H1 (cell line): ENCODE data around the gene SP7. TPM values are rescaled to one million over a fixed set of nuclear protein-coding genes. Genes with fewer than 3 reads are reported as not detected.

ENCODE experiments used
- CTCF ChIA-PET: fragments of 300-600 bp; sonication (Branson Sonifier 250); formaldehyde crosslinking; loops from one replicate; lab custom pipeline; 2021; ENCODE audit not compliant: partially characterized antibody; lab: Charles Lee
- POLR2A ChIA-PET: fragments of 300-600 bp; sonication (Branson Sonifier 250); formaldehyde crosslinking; loops from one replicate; lab custom pipeline; 2021; ENCODE audit warnings: inconsistent platforms; ENCODE audit not compliant: partially characterized antibody; lab: Charles Lee
- DNase-seq, 2 experiments: peaks; one replicate each; pipeline versions ENCODE4 v3.0.0 to v3.0.0-alpha.2; 2010 to 2022; ENCODE audit warnings: low spot score in 2 of 2, low read depth in 1 of 2, mixed read lengths in 1 of 2
- FAIRE-seq: peaks from 2 replicates; lab custom pipeline; 2011; peaks lifted over from hg19 to GRCh38; lab: Jason Lieb, UNC
- H2AFZ ChIP-seq: 2 replicates; pipeline ENCODE4 v1.8.1; 2012; ENCODE audit warnings: low read length, inconsistent platforms
- H2AK5ac ChIP-seq: 2 replicates; pipeline ENCODE4 v1.6.1; 2013; ENCODE audit warnings: low read depth, low read length
- H2BK120ac ChIP-seq: replicated peaks from 2 replicates; pipeline ENCODE3; 2013; ENCODE audit warnings: low read depth, low read length, inconsistent platforms
- H2BK12ac ChIP-seq: 2 replicates; pipeline ENCODE4 v1.6.1; 2013; ENCODE audit warnings: low read depth, low read length
- H2BK15ac ChIP-seq: 2 replicates; pipeline ENCODE4 v1.6.1; 2013; ENCODE audit warnings: low read length
- H2BK20ac ChIP-seq: 2 replicates; pipeline ENCODE4 v1.6.1; 2013; ENCODE audit warnings: low read length
- H2BK5ac ChIP-seq: 2 replicates; pipeline ENCODE4 v1.6.1; 2013; ENCODE audit warnings: low read depth, low read length
- H3K14ac ChIP-seq: 2 replicates; pipeline ENCODE4 v1.6.1; 2013; ENCODE audit warnings: inconsistent platforms; ENCODE audit not compliant: insufficient read length
- H3K18ac ChIP-seq: 2 replicates; pipeline ENCODE4 v1.6.1; 2013; ENCODE audit warnings: low read length; ENCODE audit errors: extremely low read depth
- H3K23ac ChIP-seq: 2 replicates; pipeline ENCODE4 v1.6.1; 2013; ENCODE audit warnings: inconsistent platforms; ENCODE audit not compliant: insufficient read length
- H3K23me2 ChIP-seq: 2 replicates; pipeline ENCODE4 v1.6.1; 2013; ENCODE audit warnings: low read depth, low read length
- H3K27ac ChIP-seq: 2 replicates; pipeline ENCODE4 v1.6.1; 2011; ENCODE audit warnings: low read depth, low read length, inconsistent platforms
- H3K27me3 ChIP-seq, 4 experiments: replicated peaks in 1 of 4; 1 replicate in 1 of 4; 2 replicates in 3 of 4; pipeline versions ENCODE4 v1.6.1 to v1.8.1; 2011 to 2013; ENCODE audit warnings: low read length in 3 of 4, mild to moderate bottlenecking in 3 of 4, inconsistent platforms in 2 of 4, mixed read lengths in 2 of 4, moderate library complexity in 1 of 4; ENCODE audit not compliant: control insufficient read depth in 3 of 4, insufficient read depth in 3 of 4; ENCODE audit errors: extremely low read depth in 1 of 4
- H3K36me3 ChIP-seq, 4 experiments: 2 replicates each; pipeline versions ENCODE4 v1.6.1 to v1.8.1; 2011 to 2013; ENCODE audit warnings: mild to moderate bottlenecking in 4 of 4, low read length in 3 of 4, moderate library complexity in 2 of 4, control low read depth in 1 of 4, inconsistent platforms in 1 of 4; ENCODE audit not compliant: insufficient read depth in 4 of 4, control insufficient read depth in 2 of 4
- H3K4ac ChIP-seq: replicated peaks from 2 replicates; pipeline ENCODE3; 2013; ENCODE audit warnings: low read length, low read depth, mixed read lengths, inconsistent platforms; ENCODE audit not compliant: insufficient read length
- H3K4me1 ChIP-seq, 4 experiments: replicated peaks in 1 of 4; 1 replicate in 1 of 4; 2 replicates in 3 of 4; pipeline versions ENCODE4 v1.6.1 to v1.8.1; 2011 to 2013; ENCODE audit warnings: low read length in 3 of 4, inconsistent platforms in 2 of 4, mixed read lengths in 1 of 4; ENCODE audit not compliant: insufficient read depth in 4 of 4, control insufficient read depth in 3 of 4
- H3K4me2 ChIP-seq, 2 experiments: 2 replicates each; pipeline versions ENCODE4 v1.6.1 to v1.8.1; 2011 to 2013; ENCODE audit warnings: low read depth in 2 of 2, low read length in 2 of 2, control low read depth in 1 of 2, inconsistent platforms in 1 of 2, mild to moderate bottlenecking in 1 of 2; ENCODE audit not compliant: insufficient read depth in 1 of 2
- H3K4me3 ChIP-seq, 4 experiments: fragments of 200-600, 300-600 bp in 1 of 4; sonication (generic), shearing (Covaris generic), sonication (Bioruptor Twin) in 1 of 4; 2 replicates each; pipeline versions ENCODE4 v1.5.1 to v1.8.1; 2011 to 2016; ENCODE audit warnings: low read length in 4 of 4, low read depth in 3 of 4, control low read depth in 2 of 4, inconsistent platforms in 2 of 4, mild to moderate bottlenecking in 2 of 4, mixed read lengths in 1 of 4, moderate library complexity in 1 of 4; ENCODE audit not compliant: insufficient read depth in 2 of 4; ENCODE audit errors: extremely low read depth in 1 of 4
- H3K56ac ChIP-seq: replicated peaks from 2 replicates; pipeline ENCODE3; 2013; ENCODE audit warnings: low read depth, mild to moderate bottlenecking, mixed read lengths, low read length, inconsistent platforms; ENCODE audit not compliant: insufficient read length
- H3K79me1 ChIP-seq: 2 replicates; pipeline ENCODE4 v1.6.1; 2013; ENCODE audit warnings: low read depth, low read length, control low read depth
- H3K79me2 ChIP-seq, 2 experiments: 2 replicates each; pipeline versions ENCODE4 v1.6.1 to v1.8.1; 2012 to 2013; ENCODE audit warnings: low read length in 2 of 2, mild to moderate bottlenecking in 2 of 2, inconsistent platforms in 1 of 2; ENCODE audit not compliant: insufficient read depth in 2 of 2, control insufficient read depth in 1 of 2
- H3K9ac ChIP-seq, 4 experiments: replicated peaks in 1 of 4; 1 replicate in 1 of 4; 2 replicates in 3 of 4; pipeline versions ENCODE4 v1.6.1 to v1.8.1; 2011 to 2013; ENCODE audit warnings: low read depth in 3 of 4, low read length in 3 of 4, control low read depth in 2 of 4, mild to moderate bottlenecking in 2 of 4, moderate library complexity in 2 of 4, inconsistent platforms in 1 of 4; ENCODE audit errors: extremely low read depth in 1 of 4
- H3K9me3 ChIP-seq, 2 experiments: 2 replicates each; pipeline versions ENCODE4 v1.6.1 to v1.8.1; 2012 to 2013; ENCODE audit warnings: mild to moderate bottlenecking in 2 of 2, moderate library complexity in 2 of 2, control low read depth in 1 of 2, inconsistent platforms in 1 of 2, low read depth in 1 of 2, low read length in 1 of 2, mixed read lengths in 1 of 2; ENCODE audit not compliant: insufficient read depth in 2 of 2
- H4K20me1 ChIP-seq, 2 experiments: replicated peaks in 1 of 2; 2 replicates each; pipeline versions ENCODE3 to v1.8.1; 2011 to 2013; ENCODE audit warnings: inconsistent platforms in 2 of 2, low read length in 2 of 2, mild to moderate bottlenecking in 1 of 2; ENCODE audit not compliant: insufficient read depth in 2 of 2, control insufficient read depth in 1 of 2
- H4K5ac ChIP-seq: 2 replicates; pipeline ENCODE4 v1.6.1; 2013; ENCODE audit warnings: low read length, low read depth, mixed read lengths, inconsistent platforms; ENCODE audit not compliant: insufficient read length
- H4K8ac ChIP-seq: 2 replicates; pipeline ENCODE4 v1.8.0; 2013; ENCODE audit warnings: mild to moderate bottlenecking, moderate library complexity, low read length, inconsistent platforms; ENCODE audit not compliant: insufficient read depth; ENCODE audit errors: extremely low read depth
- H4K91ac ChIP-seq: replicated peaks from 2 replicates; pipeline ENCODE3; 2013; ENCODE audit warnings: low read length, mixed read lengths, inconsistent platforms; ENCODE audit not compliant: insufficient read length
- BACH1 ChIP-seq: IDR thresholded peaks from 2 replicates; pipeline ENCODE4 v1.6.1; 2012; ENCODE audit warnings: low read length, improper control_type of control experiment
- CEBPB ChIP-seq: IDR thresholded peaks from 2 replicates; pipeline ENCODE4 v1.6.1; 2012; ENCODE audit warnings: low read depth, low read length
- FOSL1 ChIP-seq: IDR thresholded peaks from 2 replicates; pipeline ENCODE4 v1.6.1; 2011; ENCODE audit warnings: mild to moderate bottlenecking, low read depth, low read length, moderate library complexity; ENCODE audit not compliant: insufficient read depth
- KDM4A ChIP-seq: IDR thresholded peaks from one replicate; pipeline ENCODE4 v1.7.1; 2012; ENCODE audit warnings: low read depth, mild to moderate bottlenecking, moderate library complexity, low read length, inconsistent platforms; ENCODE audit not compliant: severe bottlenecking
- NRF1 ChIP-seq: IDR thresholded peaks from 2 replicates; pipeline ENCODE4 v1.6.1; 2011; ENCODE audit warnings: mild to moderate bottlenecking, low read depth, low read length, improper control_type of control experiment
- RNF2 ChIP-seq: fragments of 200-900, 300-1000 bp; sonication (generic); IDR thresholded peaks from 2 replicates; pipeline ENCODE4 v1.7.1; 2016; ENCODE audit warnings: borderline replicate concordance, low read depth, mild to moderate bottlenecking, antibody characterized with exemption, low read length; ENCODE audit not compliant: poor library complexity, severe bottlenecking; ENCODE audit errors: missing control alignments
- SIN3A ChIP-seq, 2 experiments: IDR thresholded peaks in 1 of 2; conservative IDR thresholded peaks in 1 of 2; 2 replicates each; pipeline ENCODE4 v1.6.1; 2011 to 2012; ENCODE audit warnings: low read length in 2 of 2, improper control_type of control experiment in 1 of 2, low read depth in 1 of 2, mild to moderate bottlenecking in 1 of 2
- WGBS, 2 experiments: shearing (Covaris generic) in 1 of 2; methylation state at CpG; one replicate each; pipeline versions ENCODE4 v1.1.6 to v1.1.7; 2013 to 2015; ENCODE audit warnings: low lambda C conversion rate in 2 of 2, mixed read lengths in 2 of 2, inconsistent platforms in 1 of 2, low coverage in 1 of 2, missing lambda C conversion rate in 1 of 2; ENCODE audit not compliant: insufficient replicate concordance in 2 of 2, insufficient coverage in 1 of 2, insufficient read length in 1 of 2; ENCODE audit errors: extremely low coverage in 1 of 2, missing lambda C conversion rate in 1 of 2; 5-methylcytosine and 5-hydroxymethylcytosine counted together
- polyA plus RNA-seq, 7 experiments: library from polyadenylated mRNA; depleted of rRNA in 3 of 7; stranded (reverse) in 5 of 7; unstranded in 2 of 7; fragments of >200 nt in 5 of 7; fragments of 200-250 nt in 2 of 7; gene quantifications; 1 replicate in 5 of 7; 2 replicates in 1 of 7; 4 replicates in 1 of 7; pipeline versions ENCODE4 v1.2.1 to v1.2.3, GENCODE V29; 2011 to 2013; ENCODE audit warnings: missing spikeins in 2 of 7, mixed read lengths in 2 of 7
- total RNA-seq: library from RNA; stranded (reverse); fragmentation: NEBNext Ultra II Directional; extraction: Animal tissue kit (Norgen Biotek cat#: 25700); gene quantifications from 2 replicates; pipeline ENCODE4 v1.2.1, GENCODE V29; 2021

SP7 gene
- total and polyA plus RNA-seq, 2 of the 8 experiments (the other 6 are each of a cell fraction or from before 2014, with no cell fraction given) = 0.12 to 0.13 TPM

DNA sequence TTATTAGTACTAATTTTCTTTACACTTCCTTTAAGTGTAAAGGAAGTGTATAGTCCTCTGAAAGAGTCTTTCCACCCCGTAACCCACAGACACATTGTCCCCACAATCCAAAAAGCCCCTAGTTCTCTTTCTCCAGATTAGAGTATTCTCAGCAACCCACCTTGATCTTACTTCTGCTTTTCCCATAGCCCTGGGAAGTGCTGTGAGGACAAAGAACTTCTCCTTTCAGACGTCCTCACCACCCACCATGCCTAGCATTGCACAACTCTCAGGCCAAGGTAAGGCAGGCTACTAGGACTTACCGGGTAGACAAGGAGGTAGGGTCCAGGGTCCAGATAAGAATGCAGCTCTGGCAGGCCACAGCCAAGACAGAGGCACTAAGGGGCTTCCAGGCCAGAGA is 22.2 kb downstream of the SP7 start:
- Histone ChIP-seq H3K4me3 (no peak overlapping the region), H4K20me1 (peaks cover 0 to 1% of the 10 kb centered on the region in 2 experiments), H2BK5ac (no peak overlapping the region), H3K9me3 (no peaks in the 10 kb centered on the region), H3K79me1 (no peaks in the 10 kb centered on the region), H2AK5ac (no peak overlapping the region), H3K27me3 (no peaks in the 10 kb centered on the region), H3K36me3 (peaks cover 3 to 39% (median 18%) of the 10 kb centered on the region in 4 experiments; a peak in 7 of 8 replicates), H3K4me2 (no peak overlapping the region), H3K9ac (no peak overlapping the region), H4K8ac (no peak overlapping the region; the same call in 1 of the 2 replicates), H3K23ac (no peak overlapping the region), H4K91ac (no peak overlapping the region), H3K23me2 (no peaks in the 10 kb centered on the region), H3K14ac (no peak overlapping the region), H2BK12ac (no peak overlapping the region), H2AFZ (no peak overlapping the region), H2BK120ac (no peak overlapping the region), H2BK20ac (no peak overlapping the region), H3K27ac (no peak overlapping the region), H3K56ac (no peak overlapping the region), H4K5ac (no peak overlapping the region), H3K79me2 (no peaks in the 10 kb centered on the region), H3K4me1 (no peaks in the 10 kb centered on the region), H3K18ac (no peak overlapping the region), H2BK15ac (no peak overlapping the region), H3K4ac (no peak overlapping the region)
- DNase-seq (no peak), FAIRE-seq (no peak)
- WGBS, 2 experiments = 65% methylated on average over 3 of the region's 3 CpGs; no CpG with 5 or more reads in 1 of the 2 experiments
- ChIA-PET CTCF (interaction anchor here (0.7 kb wide), 1 partner anchor 114 kb away, joined by 3 read pairs; no protein-coding TSS in a partner anchor), POLR2A (interaction anchor here (2.0 to 4.3 kb wide), 2 partner anchors 8 to 12 kb away, joined by 10 to 30 read pairs; partner anchors contain the start of gene MYG1)
- TF ChIP-seq BACH1 = no peak
- TF ChIP-seq RNF2 = no peak
- TF ChIP-seq KDM4A = no peak
- no peak for TF ChIP-seq CEBPB
- TF ChIP-seq SIN3A (conservative IDR thresholded peaks at IDR 0.05 in 1 of 2, IDR thresholded peaks at IDR 0.05 in 1 of 2; ENCODE audit: low read depth in 1 of 2, low read length in 2 of 2) = no peak
- no peak for TF ChIP-seq FOSL1
- TF ChIP-seq NRF1 = no peak
